MG63 (cell line): ENCODE data around the gene COQ9. TPM values are rescaled to one million over a fixed set of nuclear protein-coding genes. Genes with fewer than 3 reads are reported as not detected.
"Not testable (repeated sequence)": the region's sequence is repeated elsewhere in the genome, so short reads cannot be mapped to it uniquely, and the experiment has no call there.

Experiments
- DNase-seq: peaks from one replicate; pipeline ENCODE4 v3.0.0-alpha.2; 2020
- H3K27me3 ChIP-seq: fragments of 250-450 bp; sonication (Bioruptor Pico); 2 replicates; pipeline ENCODE4 v1.5.1; 2020; ENCODE audit warnings: mild to moderate bottlenecking, moderate library complexity
- H3K36me3 ChIP-seq: fragments of 250-450 bp; sonication (Bioruptor Pico); 2 replicates; pipeline ENCODE4 v1.5.1; 2020; ENCODE audit warnings: mild to moderate bottlenecking, moderate library complexity
- H3K4me3 ChIP-seq: fragments of 250-450 bp; sonication (Bioruptor Pico); 2 replicates; pipeline ENCODE4 v1.5.1; 2020; ENCODE audit warnings: mild to moderate bottlenecking, moderate library complexity
- H3K9me3 ChIP-seq: fragments of 250-450 bp; sonication (Bioruptor Pico); 2 replicates; pipeline ENCODE4 v1.5.1; 2020; ENCODE audit warnings: mild to moderate bottlenecking, moderate library complexity
- total RNA-seq: library from RNA; depleted of rRNA; stranded (reverse); fragments of >200 nt; shearing (Covaris generic); gene quantifications from 2 replicates; pipeline ENCODE4 v1.2.3, GENCODE V29; 2014; ENCODE audit warnings: low replicate concordance

The COQ9 gene
- total RNA-seq, 1 experiment from 2014 or later = 193 TPM

- Histone ChIP-seq H3K9me3 (no peaks in the 10 kb centered on the region), H3K4me3 (no peak overlapping the region), H3K36me3 (peaks cover 9% of the 10 kb centered on the region), H3K27me3 (no peaks in the 10 kb centered on the region)
- DNase-seq = peak; percentile 72
Measured at GRCh38 chr16:57422026-57422944, 25.0 kb upstream of the COQ9 start.

- no peaks in the 10 kb centered on the region for H3K9me3 ChIP-seq
- H3K36me3 ChIP-seq = peaks cover 18% of the 10 kb centered on the region
- H3K27me3 ChIP-seq = no peaks in the 10 kb centered on the region
- DNase-seq = no peak
- no peak overlapping the region for H3K4me3 ChIP-seq
Measured at GRCh38 chr16:57423152-57423551, 24.1 kb upstream of the COQ9 start.

- no peak overlapping the region for H3K4me3 ChIP-seq
- DNase-seq = no peak
- no peaks in the 10 kb centered on the region for H3K9me3 ChIP-seq
- peaks cover 31% of the 10 kb centered on the region for H3K36me3 ChIP-seq
- no peaks in the 10 kb centered on the region for H3K27me3 ChIP-seq
Measured at GRCh38 chr16:57424583-57424982, 22.7 kb upstream of the COQ9 start.

GRCh38 chr16:57426356-57426755 is 20.9 kb upstream of the COQ9 start:
- Histone ChIP-seq H3K36me3 (peaks cover 49% of the 10 kb centered on the region), H3K4me3 (no peak overlapping the region), H3K9me3 (no peaks in the 10 kb centered on the region), H3K27me3 (no peaks in the 10 kb centered on the region)
- DNase-seq = no peak

- H3K9me3 ChIP-seq = no peaks in the 10 kb centered on the region
- peaks cover 58% of the 10 kb centered on the region for H3K36me3 ChIP-seq
- H3K27me3 ChIP-seq = no peaks in the 10 kb centered on the region
- no peak overlapping the region for H3K4me3 ChIP-seq
- no peak for DNase-seq
Measured at GRCh38 chr16:57427307-57427706, 20.0 kb upstream of the COQ9 start.

- Histone ChIP-seq H3K4me3 (no peak overlapping the region), H3K36me3 (peaks cover 63% of the 10 kb centered on the region), H3K9me3 (no peaks in the 10 kb centered on the region), H3K27me3 (no peaks in the 10 kb centered on the region)
- DNase-seq = no peak
Measured at GRCh38 chr16:57427824-57428223, 19.5 kb upstream of the COQ9 start.

- DNase-seq = no peak
- Histone ChIP-seq H3K4me3 (no peak overlapping the region), H3K9me3 (no peaks in the 10 kb centered on the region), H3K27me3 (no peaks in the 10 kb centered on the region), H3K36me3 (peaks cover 95% of the 10 kb centered on the region)
Measured at GRCh38 chr16:57430955-57431354, 16.3 kb upstream of the COQ9 start.

- no peaks in the 10 kb centered on the region for H3K9me3 ChIP-seq
- peaks cover 97% of the 10 kb centered on the region for H3K36me3 ChIP-seq
- DNase-seq = no peak
- no peak overlapping the region for H3K4me3 ChIP-seq
- no peaks in the 10 kb centered on the region for H3K27me3 ChIP-seq
Measured at GRCh38 chr16:57432505-57432904, 14.8 kb upstream of the COQ9 start.

GRCh38 chr16:57432989-57433388 is 14.3 kb upstream of the COQ9 start:
- Histone ChIP-seq H3K27me3 (no peaks in the 10 kb centered on the region), H3K9me3 (no peaks in the 10 kb centered on the region), H3K36me3 (peaks cover 97% of the 10 kb centered on the region), H3K4me3 (no peak overlapping the region)
- DNase-seq = no peak

GRCh38 chr16:57434003-57434402 is 13.3 kb upstream of the COQ9 start:
- H3K27me3 ChIP-seq = no peaks in the 10 kb centered on the region
- no peak for DNase-seq
- no peaks in the 10 kb centered on the region; the same call in 1 of the 2 replicates for H3K9me3 ChIP-seq
- H3K36me3 ChIP-seq = peaks cover 97% of the 10 kb centered on the region
- no peak overlapping the region for H3K4me3 ChIP-seq

GRCh38 chr16:57435838-57436237 is 11.4 kb upstream of the COQ9 start:
- DNase-seq = no peak
- Histone ChIP-seq H3K36me3 (peaks cover 98% of the 10 kb centered on the region), H3K9me3 (peaks cover 2% of the 10 kb centered on the region), H3K27me3 (no peaks in the 10 kb centered on the region), H3K4me3 (no peak overlapping the region)

GRCh38 chr16:57439947-57440346 is 7.3 kb upstream of the COQ9 start:
- H3K27me3 ChIP-seq, H3K4me3 ChIP-seq, H3K9me3 ChIP-seq, DNase-seq: not testable (repeated sequence)
- peaks cover 89% of the 10 kb centered on the region for H3K36me3 ChIP-seq

GRCh38 chr16:57440551-57440950 is 6.7 kb upstream of the COQ9 start:
- not testable (repeated sequence) for H3K27me3 ChIP-seq, DNase-seq, H3K4me3 ChIP-seq, H3K9me3 ChIP-seq
- peaks cover 84% of the 10 kb centered on the region for H3K36me3 ChIP-seq

- no peak overlapping the region for H3K4me3 ChIP-seq
- DNase-seq = no peak
- H3K9me3 ChIP-seq = peaks cover 2% of the 10 kb centered on the region
- H3K27me3 ChIP-seq = no peaks in the 10 kb centered on the region
- peaks cover 46% of the 10 kb centered on the region for H3K36me3 ChIP-seq
Measured at GRCh38 chr16:57444711-57445110, 2.6 kb upstream of the COQ9 start.

GRCh38 chr16:57445510-57445909 is 1.8 kb upstream of the COQ9 start:
- H3K27me3 ChIP-seq = no peaks in the 10 kb centered on the region
- no peak overlapping the region for H3K4me3 ChIP-seq
- peaks cover 2% of the 10 kb centered on the region; the same call in 1 of the 2 replicates for H3K9me3 ChIP-seq
- peaks cover 43% of the 10 kb centered on the region for H3K36me3 ChIP-seq
- DNase-seq = no peak

GRCh38 chr16:57446531-57447185 is 621 bp upstream of the COQ9 start:
- peak; percentile 53 for DNase-seq
- peak overlapping the region; percentile 88 for H3K4me3 ChIP-seq
- peaks cover 43% of the 10 kb centered on the region for H3K36me3 ChIP-seq
- no peaks in the 10 kb centered on the region for H3K27me3 ChIP-seq
- no peaks in the 10 kb centered on the region for H3K9me3 ChIP-seq

GRCh38 chr16:57452021-57452420 is 4.7 kb downstream of the COQ9 start:
- Histone ChIP-seq H3K9me3 (no peaks in the 10 kb centered on the region), H3K27me3 (no peaks in the 10 kb centered on the region), H3K4me3 (no peak overlapping the region), H3K36me3 (peaks cover 63% of the 10 kb centered on the region)
- no peak for DNase-seq
